ENCODE data around the gene PIR. TPM values are rescaled to one million over a fixed set of nuclear protein-coding genes. Genes with fewer than 3 reads are reported as not detected.

The PIR gene
- total and polyA plus RNA-seq, 2 donors (not counting 3 experiments of a cell fraction or from before 2014, with no cell fraction given): 89.0 to 108 TPM

DNA sequence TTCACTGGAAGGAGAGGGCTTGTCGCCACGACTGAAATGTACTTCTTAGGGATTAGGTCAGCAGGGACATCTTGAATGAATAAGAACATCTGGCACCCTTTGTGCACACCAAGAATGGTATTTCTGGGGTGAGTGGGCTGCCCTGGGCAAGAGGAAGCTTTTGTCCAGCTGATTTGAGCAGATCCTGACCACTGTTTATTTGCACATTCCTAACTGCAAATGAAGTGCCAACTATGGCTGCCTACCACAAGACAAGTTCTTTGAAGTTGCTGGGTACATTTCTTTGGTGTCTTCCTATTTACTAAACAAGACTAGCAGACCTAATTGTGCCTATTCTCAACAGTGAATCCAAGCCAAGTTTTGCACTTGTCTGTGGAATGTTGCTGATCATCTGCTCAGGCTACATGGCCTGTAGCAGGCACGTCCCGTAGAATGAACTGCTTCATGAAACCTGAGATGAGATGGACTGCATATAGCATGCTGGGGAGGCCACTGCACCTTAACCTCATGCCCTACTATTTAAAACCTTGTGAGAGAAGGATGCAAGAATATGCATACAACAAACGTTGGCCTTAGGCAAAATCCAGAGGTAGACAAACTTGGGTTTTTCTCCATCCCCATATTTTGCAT is 45.0 kb downstream of the PIR start:
- dilution Hi-C loops (cut with MboI; ENCODE audit: extremely low pct_ligation_motif_present, low sequenced_read_pairs): no loop called here
- Histone ChIP-seq H2AFZ (ENCODE audit: low read depth, low read length) (no peak overlapping the region), H3K4me1 (ENCODE audit: control insufficient read depth, extremely low read depth, insufficient read depth, low read length) (peaks cover 3% of the 10 kb centered on the region), H3K9me3 (replicated peaks; ENCODE audit: control insufficient read depth, insufficient read depth, low read length) (no peaks in the 10 kb centered on the region), H3K9ac (replicated peaks; ENCODE audit: extremely low read depth, insufficient read depth, low read length) (no peak overlapping the region), H4K20me1 (replicated peaks; ENCODE audit: control insufficient read depth, extremely low read depth, insufficient read depth, low read length) (no peaks in the 10 kb centered on the region), H3K36me3 (ENCODE audit: control insufficient read depth in 2 of 2, extremely low read depth in 1 of 2, insufficient read depth in 2 of 2, low read length in 2 of 2) (peaks cover 0 to 4% of the 10 kb centered on the region in 2 experiments), H3K4me3 (replicated peaks in 1 of 3; ENCODE audit: insufficient read depth in 1 of 3, low read depth in 1 of 3, low read length in 3 of 3) (no peak overlapping the region), H3K79me2 (ENCODE audit: control insufficient read depth, insufficient read depth, low read length) (no peaks in the 10 kb centered on the region), H3K9me1 (replicated peaks; ENCODE audit: control insufficient read depth, extremely low read depth, insufficient read depth, low read length) (no peaks in the 10 kb centered on the region), H3K27me3 (ENCODE audit: control insufficient read depth in 2 of 2, insufficient read depth in 2 of 2, low read length in 2 of 2) (no peaks in the 10 kb centered on the region), H3K27ac (ENCODE audit: insufficient read depth, low read depth, low read length) (no peak overlapping the region), H3K4me2 (ENCODE audit: insufficient read depth, low read length) (no peak overlapping the region)
- DNase-seq (ENCODE audit: low read depth, low spot score) (no peak), FAIRE-seq (no peak)
- ChIA-PET POLR2A (no interaction called here), CTCF (no interaction called here)
- intact Hi-C loops (cut with micrococcal nuclease): no loop called here
- TF ChIP-seq EZH2 (IDR thresholded peaks at IDR 0.05; ENCODE audit: borderline replicate concordance, low read depth, low read length, severe bottlenecking) (no peak), POLR2A (IDR thresholded peaks at IDR 0.05; ENCODE audit: low read depth, low read length) (no peak), JUN (IDR thresholded peaks at IDR 0.05; ENCODE audit: borderline replicate concordance, insufficient read depth, insufficient read length, low read depth) (no peak), MYC (IDR thresholded peaks at IDR 0.05; ENCODE audit: low read depth, low read length) (no peak), FOS (IDR thresholded peaks at IDR 0.05; ENCODE audit: borderline replicate concordance, insufficient read depth, low read length) (no peak), GATA2 (IDR thresholded peaks at IDR 0.05; ENCODE audit: insufficient read depth, insufficient read length, low read depth, low read length) (no peak), POLR2AphosphoS5 (IDR thresholded peaks at IDR 0.05; ENCODE audit: insufficient read depth, low read depth, low read length) (no peak)
- TF ChIP-seq, protein P1, sequence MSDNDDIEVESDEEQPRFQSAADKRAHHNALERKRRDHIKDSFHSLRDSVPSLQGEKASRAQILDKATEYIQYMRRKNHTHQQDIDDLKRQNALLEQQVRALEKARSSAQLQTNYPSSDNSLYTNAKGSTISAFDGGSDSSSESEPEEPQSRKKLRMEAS (IDR thresholded peaks at IDR 0.05; ENCODE audit: insufficient read depth, insufficient read length): no peak
- TF ChIP-seq, protein P2, sequence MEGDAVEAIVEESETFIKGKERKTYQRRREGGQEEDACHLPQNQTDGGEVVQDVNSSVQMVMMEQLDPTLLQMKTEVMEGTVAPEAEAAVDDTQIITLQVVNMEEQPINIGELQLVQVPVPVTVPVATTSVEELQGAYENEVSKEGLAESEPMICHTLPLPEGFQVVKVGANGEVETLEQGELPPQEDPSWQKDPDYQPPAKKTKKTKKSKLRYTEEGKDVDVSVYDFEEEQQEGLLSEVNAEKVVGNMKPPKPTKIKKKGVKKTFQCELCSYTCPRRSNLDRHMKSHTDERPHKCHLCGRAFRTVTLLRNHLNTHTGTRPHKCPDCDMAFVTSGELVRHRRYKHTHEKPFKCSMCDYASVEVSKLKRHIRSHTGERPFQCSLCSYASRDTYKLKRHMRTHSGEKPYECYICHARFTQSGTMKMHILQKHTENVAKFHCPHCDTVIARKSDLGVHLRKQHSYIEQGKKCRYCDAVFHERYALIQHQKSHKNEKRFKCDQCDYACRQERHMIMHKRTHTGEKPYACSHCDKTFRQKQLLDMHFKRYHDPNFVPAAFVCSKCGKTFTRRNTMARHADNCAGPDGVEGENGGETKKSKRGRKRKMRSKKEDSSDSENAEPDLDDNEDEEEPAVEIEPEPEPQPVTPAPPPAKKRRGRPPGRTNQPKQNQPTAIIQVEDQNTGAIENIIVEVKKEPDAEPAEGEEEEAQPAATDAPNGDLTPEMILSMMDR (IDR thresholded peaks at IDR 0.05; ENCODE audit: extremely low read depth in 1 of 2, insufficient read depth in 1 of 2, low read depth in 1 of 2, low read length in 2 of 2): no peak
- no TSS peak for BruUV-seq (replicated peaks)
